ENCODE measurements around the gene CEP43. TPM values are rescaled to one million over a fixed set of nuclear protein-coding genes. Genes with fewer than 3 reads are reported as not detected.

CEP43 gene
- total RNA-seq, 2 donors from 2014 or later, result 36.0 to 43.9 TPM

- Mint-ChIP-seq H3K4me1 (peaks cover 17% of the 10 kb centered on the region), H3K9me3 (peaks cover 7% of the 10 kb centered on the region), H3K36me3 (ENCODE audit: low read depth) (no peaks in the 10 kb centered on the region), H3K27me3 (ENCODE audit: insufficient read depth) (peaks cover 6% of the 10 kb centered on the region), H3K27ac (no peak overlapping the region), H3K4me3 (peak overlapping the region; percentile 67)
- H3K4me1 ChIP-seq (ENCODE audit: control insufficient read depth, insufficient read depth, low read length), result no peaks in the 10 kb centered on the region
- TF ChIP-seq CTCF (conservative IDR thresholded peaks at IDR 0.05), result no peak
- DNase-seq, result no peak
- H3K4me3 ChIP-seq (ENCODE audit: low read length), result no peak overlapping the region
- WGBS, 2 experiments (ENCODE audit: insufficient coverage in 1 of 2, insufficient read length in 1 of 2), result 75 to 87% methylated on average over 5 of the region's 5 CpGs
- no peaks in the 10 kb centered on the region for H3K36me3 ChIP-seq (ENCODE audit: control insufficient read depth, insufficient read depth, low read length)
- H3K27ac ChIP-seq (ENCODE audit: low read depth, low read length), result no peak overlapping the region
- H3K27me3 ChIP-seq (ENCODE audit: control insufficient read depth, insufficient read depth, low read length, poor library complexity, severe bottlenecking), result peaks cover 8% of the 10 kb centered on the region
- H3K9me3 ChIP-seq (ENCODE audit: control insufficient read depth, low read length), result no peaks in the 10 kb centered on the region
- H3K9ac ChIP-seq (ENCODE audit: extremely low read depth, low read length, poor library complexity, severe bottlenecking), result no peak overlapping the region
Measured at GRCh38 chr6:166957805-166958076, 41.5 kb upstream of the CEP43 start.

GRCh38 chr6:166958926-166959861 is 40.0 kb upstream of the CEP43 start:
- H3K4me1 ChIP-seq (ENCODE audit: control insufficient read depth, insufficient read depth, low read length), result no peaks in the 10 kb centered on the region
- peaks cover 8% of the 10 kb centered on the region for H3K27me3 ChIP-seq (ENCODE audit: control insufficient read depth, insufficient read depth, low read length, poor library complexity, severe bottlenecking)
- peaks cover 6% of the 10 kb centered on the region for H3K9me3 ChIP-seq (ENCODE audit: control insufficient read depth, low read length)
- TF ChIP-seq CTCF (conservative IDR thresholded peaks at IDR 0.05), result no peak
- H3K9ac ChIP-seq (ENCODE audit: extremely low read depth, low read length, poor library complexity, severe bottlenecking), result no peak overlapping the region
- H3K4me3 ChIP-seq (ENCODE audit: low read length), result no peak overlapping the region
- Mint-ChIP-seq H3K27ac (no peak overlapping the region), H3K4me3 (no peak overlapping the region), H3K4me1 (peaks cover 17% of the 10 kb centered on the region), H3K9me3 (peaks cover 17% of the 10 kb centered on the region), H3K36me3 (ENCODE audit: low read depth) (no peaks in the 10 kb centered on the region), H3K27me3 (ENCODE audit: insufficient read depth) (peaks cover 6% of the 10 kb centered on the region)
- DNase-seq, result no peak
- H3K36me3 ChIP-seq (ENCODE audit: control insufficient read depth, insufficient read depth, low read length), result no peaks in the 10 kb centered on the region
- WGBS, 2 experiments (ENCODE audit: insufficient coverage in 1 of 2, insufficient read length in 1 of 2), result 90 to 92% methylated on average over 9 to 11 of the region's 13 CpGs
- H3K27ac ChIP-seq (ENCODE audit: low read depth, low read length), result no peak overlapping the region

GRCh38 chr6:166959911-166960608 is 39.1 kb upstream of the CEP43 start:
- Mint-ChIP-seq H3K9me3 (peaks cover 25% of the 10 kb centered on the region), H3K36me3 (ENCODE audit: low read depth) (no peaks in the 10 kb centered on the region), H3K4me3 (no peak overlapping the region), H3K27ac (no peak overlapping the region), H3K27me3 (ENCODE audit: insufficient read depth) (peaks cover 7% of the 10 kb centered on the region), H3K4me1 (peaks cover 17% of the 10 kb centered on the region)
- H3K4me1 ChIP-seq (ENCODE audit: control insufficient read depth, insufficient read depth, low read length), result no peaks in the 10 kb centered on the region
- no peak overlapping the region for H3K4me3 ChIP-seq (ENCODE audit: low read length)
- peaks cover 6% of the 10 kb centered on the region for H3K9me3 ChIP-seq (ENCODE audit: control insufficient read depth, low read length)
- WGBS, 2 experiments (ENCODE audit: insufficient coverage in 1 of 2, insufficient read length in 1 of 2), result 94 to 98% methylated on average over 6 to 9 of the region's 9 CpGs
- H3K9ac ChIP-seq (ENCODE audit: extremely low read depth, low read length, poor library complexity, severe bottlenecking), result no peak overlapping the region
- TF ChIP-seq CTCF (conservative IDR thresholded peaks at IDR 0.05), result no peak
- no peaks in the 10 kb centered on the region for H3K36me3 ChIP-seq (ENCODE audit: control insufficient read depth, insufficient read depth, low read length)
- DNase-seq, result no peak
- H3K27ac ChIP-seq (ENCODE audit: low read depth, low read length), result no peak overlapping the region
- peaks cover 7% of the 10 kb centered on the region for H3K27me3 ChIP-seq (ENCODE audit: control insufficient read depth, insufficient read depth, low read length, poor library complexity, severe bottlenecking)

Data from endodermal cell (in vitro differentiated cells).